ENCODE measurements around the gene C9.
"Not testable (repeated sequence)": the region's sequence is repeated elsewhere in the genome, so short reads cannot be mapped to it uniquely, and the experiment has no call there.

Gene C9

DNA sequence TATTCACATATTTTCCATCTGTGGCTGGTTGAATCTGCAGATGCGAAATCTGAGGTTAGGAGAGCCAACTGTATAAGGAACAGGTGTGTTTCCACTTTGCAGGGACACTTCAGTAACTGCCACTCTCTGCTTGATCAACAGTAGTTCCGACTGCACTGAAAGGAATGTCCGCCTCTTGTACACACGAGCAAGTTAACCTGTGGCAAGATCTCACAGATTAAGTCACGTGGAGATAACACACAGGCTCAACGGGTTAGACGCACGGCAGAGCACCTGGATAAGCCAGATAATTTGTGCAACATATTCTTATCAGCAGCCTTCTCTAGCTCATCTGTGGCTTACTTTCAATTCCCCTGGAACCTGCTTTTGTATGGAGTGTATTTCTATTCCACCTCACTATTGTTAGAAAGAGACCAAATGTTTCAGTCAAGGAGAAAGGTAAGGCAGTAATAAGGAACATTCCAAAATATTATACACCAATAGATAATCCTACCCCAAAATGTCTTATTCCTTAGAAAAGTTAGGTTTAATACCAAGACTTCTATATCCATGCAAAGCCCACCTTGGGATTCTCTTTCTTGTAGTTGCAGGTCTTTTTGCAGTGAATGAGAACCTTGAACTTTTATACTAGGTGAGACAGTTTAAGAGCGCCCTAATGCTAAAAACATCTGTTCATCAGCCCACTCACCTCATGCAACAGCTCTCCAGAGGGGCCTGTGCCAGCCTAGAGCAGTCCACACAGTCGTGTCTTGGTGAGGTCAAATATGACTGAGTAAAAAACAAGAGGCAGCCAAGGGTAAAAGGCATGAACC, 6.5 kb upstream of the C9 start:
- DNase-seq: no peak

DNA sequence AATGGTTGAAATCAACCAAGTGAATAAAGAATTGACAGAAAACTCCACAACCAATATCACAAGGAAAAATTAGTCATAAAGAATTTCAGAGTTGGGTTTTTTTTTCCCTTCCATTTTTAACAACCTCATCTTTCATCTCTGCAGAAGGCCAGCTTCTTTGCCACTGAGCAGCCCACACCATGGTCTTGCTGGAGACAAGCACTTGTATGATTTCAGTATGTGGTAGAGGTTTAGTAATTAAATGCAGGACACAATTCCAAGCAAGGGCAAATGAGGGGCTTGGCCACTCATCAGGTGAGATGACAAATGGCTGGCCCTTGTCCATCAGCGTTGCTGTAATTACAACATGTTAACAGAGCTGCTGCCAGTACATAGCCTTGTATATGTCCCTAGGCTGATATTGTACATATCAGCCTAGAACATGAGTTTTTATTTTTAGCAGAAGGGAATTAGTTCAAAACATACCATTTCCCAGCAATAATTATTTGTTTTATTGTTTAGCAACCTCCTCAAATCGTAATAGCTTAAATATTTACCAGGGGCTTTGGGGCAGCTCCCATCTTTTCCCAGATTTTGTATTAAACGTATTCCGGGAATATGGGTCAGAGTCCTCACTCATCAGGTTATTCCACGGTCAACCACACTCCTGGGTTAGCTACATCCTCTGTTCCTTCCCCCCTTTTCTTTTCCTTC, 5.0 kb upstream of the C9 start:
- no peak for DNase-seq

GRCh38 chr5:39368116-39368515, 3.8 kb upstream of the C9 start:
- DNase-seq: no peak

- no peak for DNase-seq
Measured at GRCh38 chr5:39367711-39368110, 3.4 kb upstream of the C9 start.

- DNase-seq: no peak
Measured at GRCh38 chr5:39363217-39363616, 1.1 kb downstream of the C9 start.

DNA sequence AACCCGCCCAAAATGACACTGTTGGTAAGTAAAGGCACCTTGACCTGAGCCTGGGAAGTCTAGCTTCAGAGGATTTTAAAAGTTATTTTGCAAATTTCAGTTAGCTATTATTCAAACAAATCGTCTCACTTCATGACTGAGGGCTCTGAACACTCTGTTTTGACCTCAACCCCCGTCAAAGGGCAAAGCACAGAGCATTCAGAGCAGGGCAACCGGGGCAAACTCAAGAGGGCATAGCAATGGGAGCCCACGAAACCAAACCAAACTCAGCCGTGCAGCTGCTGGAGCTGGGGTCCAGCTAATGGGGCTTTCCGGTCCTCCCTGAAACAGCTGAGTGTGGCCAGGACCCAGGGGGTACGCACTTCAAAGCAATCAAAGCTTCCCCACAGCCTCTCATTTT, 1.6 kb downstream of the C9 start:
- no peak for DNase-seq

GRCh38 chr5:39361306-39361705, 3.0 kb downstream of the C9 start:
- DNase-seq: no peak

GRCh38 chr5:39360471-39361111, 3.7 kb downstream of the C9 start:
- DNase-seq: no peak

DNA sequence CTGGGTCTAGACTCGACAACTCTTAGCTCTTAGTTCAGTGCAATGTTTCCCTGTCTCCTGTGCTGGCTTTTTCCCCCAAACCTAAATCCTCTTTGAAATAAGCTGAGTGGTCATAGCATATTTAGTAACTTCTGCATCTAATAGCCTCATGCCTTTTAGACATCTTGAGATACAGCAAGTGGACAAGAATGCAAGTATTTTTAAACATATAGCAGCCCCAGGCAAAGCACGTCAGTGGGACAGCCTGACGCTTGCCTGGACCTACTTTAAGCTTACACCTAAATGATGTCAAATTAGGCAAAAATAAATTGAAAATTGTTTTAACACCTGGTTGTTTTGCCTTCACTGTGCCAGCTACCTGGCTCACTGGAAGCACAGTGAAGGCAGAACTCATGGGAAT, 8.0 kb downstream of the C9 start:
- no peak for DNase-seq

DNA sequence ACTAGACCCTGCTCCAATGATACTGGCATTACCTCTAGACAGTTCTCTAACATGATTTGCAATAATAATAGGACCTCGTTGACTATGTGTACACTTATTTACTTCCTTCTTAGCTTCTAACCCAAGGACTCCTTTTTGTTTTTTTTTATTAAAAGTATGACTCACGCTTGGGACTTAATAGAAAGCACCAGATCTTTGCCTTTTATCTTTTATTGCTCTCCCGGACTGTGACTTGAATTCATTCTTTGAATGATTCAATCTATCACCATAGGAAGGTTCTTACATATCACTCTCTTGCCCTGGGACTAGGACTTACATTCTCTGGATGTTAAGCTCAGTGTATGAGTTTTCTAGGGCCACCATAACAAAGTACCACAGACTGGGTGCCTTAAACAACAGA, 9.0 kb downstream of the C9 start:
- DNase-seq: no peak

- DNase-seq: no peak
Measured at GRCh38 chr5:39353717-39354399, 10.4 kb downstream of the C9 start.

GRCh38 chr5:39352951-39353350, 11.3 kb downstream of the C9 start:
- no peak for DNase-seq

- DNase-seq: no peak
Measured at GRCh38 chr5:39352170-39352569, 12.1 kb downstream of the C9 start.

- DNase-seq: no peak
Measured at GRCh38 chr5:39349484-39349883, 14.8 kb downstream of the C9 start.

GRCh38 chr5:39342460-39342859, 21.8 kb downstream of the C9 start:
- no peak for DNase-seq

DNA sequence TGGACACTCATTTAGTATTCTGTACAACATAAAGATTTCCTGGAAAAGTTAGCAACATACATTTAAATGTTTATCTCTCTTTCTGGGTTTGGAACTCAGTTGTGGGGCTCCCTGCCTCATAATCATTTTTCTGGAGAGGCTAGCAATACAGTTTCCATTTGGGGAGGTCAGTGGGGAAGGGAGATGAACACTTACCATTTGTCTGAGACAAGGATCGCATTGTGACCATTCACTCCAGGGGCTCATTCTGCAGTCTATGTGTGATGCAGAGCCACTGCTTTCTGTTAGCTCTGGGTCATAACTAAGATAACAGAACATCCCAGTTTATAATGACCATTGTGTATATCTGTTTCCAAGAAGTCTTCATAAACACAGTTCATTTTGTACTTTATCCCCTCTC, 22.4 kb downstream of the C9 start:
- no peak for DNase-seq

GRCh38 chr5:39340506-39340905, 23.8 kb downstream of the C9 start:
- DNase-seq: no peak

DNA sequence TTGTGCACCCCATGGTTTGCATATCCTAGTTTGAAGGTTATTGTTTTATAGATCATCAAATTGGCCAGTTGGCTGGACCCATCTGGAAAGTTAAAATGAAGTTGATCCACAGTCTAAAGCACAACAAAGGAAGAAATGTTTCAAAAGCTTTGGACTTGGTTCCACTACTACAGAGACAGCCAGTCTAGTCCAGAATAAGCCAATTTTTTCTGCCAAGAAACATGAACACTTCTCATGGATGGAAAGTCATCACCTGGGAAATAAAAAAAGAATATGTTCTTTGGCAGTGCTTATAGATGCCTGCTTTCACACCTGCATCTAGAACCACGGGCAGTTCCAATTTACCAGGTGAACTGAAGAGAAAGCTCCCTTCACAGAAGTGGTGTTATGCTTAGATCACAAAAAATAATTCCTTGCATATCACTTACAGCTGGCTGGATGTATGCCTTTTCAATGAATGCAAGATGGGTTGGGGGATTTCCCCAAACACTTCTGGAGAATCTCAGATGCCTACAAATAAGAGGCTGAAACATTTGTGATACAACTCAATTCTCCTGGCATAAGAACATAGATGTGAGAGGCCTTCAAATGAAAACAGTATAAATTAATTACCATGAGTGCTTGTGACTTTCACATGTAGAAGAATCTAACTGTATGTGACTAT, 26.9 kb downstream of the C9 start:
- no peak for DNase-seq

- DNase-seq: not testable (repeated sequence)
Measured at GRCh38 chr5:39334296-39334695, 30.0 kb downstream of the C9 start.

DNA sequence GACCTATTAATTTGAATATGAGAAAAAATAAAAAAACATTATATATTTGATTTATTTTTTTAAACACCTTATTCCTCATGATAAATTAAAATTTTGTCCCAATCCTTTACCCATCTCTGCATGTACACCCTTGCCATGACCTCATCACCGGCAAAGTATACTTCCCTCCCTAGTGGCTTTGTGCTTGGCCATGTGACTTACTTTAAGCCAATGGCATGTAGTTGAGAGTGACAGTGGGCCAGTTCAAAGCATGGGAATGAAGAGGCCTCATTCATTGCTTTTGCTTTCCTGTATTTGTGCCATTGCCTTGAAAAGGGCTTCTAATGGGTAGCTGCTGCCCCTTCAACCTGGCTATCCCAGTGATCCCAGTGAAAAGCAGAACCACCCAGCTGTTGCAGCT, 31.2 kb downstream of the C9 start:
- DNase-seq: no peak

GRCh38 chr5:39331861-39332381, 32.4 kb downstream of the C9 start:
- DNase-seq: no peak

GRCh38 chr5:39328731-39329130, 35.6 kb downstream of the C9 start:
- no peak for DNase-seq

DNA sequence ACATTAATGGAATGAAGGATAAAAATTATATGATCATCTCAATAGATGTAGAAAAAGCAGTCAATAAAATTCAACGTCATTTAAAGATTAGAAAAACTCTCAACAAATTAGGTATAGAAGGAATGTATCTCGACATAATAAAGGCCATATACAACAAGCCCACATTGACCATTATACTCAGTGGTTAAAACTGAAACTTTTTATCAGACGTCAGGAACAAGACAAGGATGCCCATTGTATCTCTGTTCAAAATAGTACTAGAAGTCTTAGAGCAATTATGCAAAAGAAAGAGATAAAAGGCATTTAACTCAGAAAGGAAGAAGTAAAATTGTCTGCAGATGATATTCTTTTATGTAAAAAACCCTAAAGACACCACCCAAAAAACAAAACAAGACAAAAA, 40.8 kb downstream of the C9 start:
- DNase-seq: no peak

Measured in activated CD4-positive, CD25-positive, alpha-beta regulatory T cell treated with anti-CD3 and anti-CD28 coated beads, Interleukin-2, amount 50 U/mL, for 72 hours (primary cell).